Retinal pigment epithelial cell (primary cell): ENCODE measurements around the gene PRPH.

ENCODE experiments used
- DNase-seq: peaks from one replicate; pipeline ENCODE4 v3.0.0-alpha.2; 2010; ENCODE audit warnings: low read depth
- H3K4me3 ChIP-seq: 2 replicates; pipeline ENCODE4 v1.5.1; 2011; ENCODE audit warnings: mild to moderate bottlenecking, low read length, control low read depth, moderate library complexity
- CTCF ChIP-seq: conservative IDR thresholded peaks from 2 replicates; pipeline ENCODE4 v1.5.1; 2011; ENCODE audit warnings: low read depth, low read length, control low read depth, inconsistent platforms

The PRPH gene

GRCh38 chr12:49292729-49293055, 2.3 kb upstream of the PRPH start:
- H3K4me3 ChIP-seq: no peak overlapping the region
- no peak for DNase-seq
- no peak for TF ChIP-seq CTCF

- H3K4me3 ChIP-seq: no peak overlapping the region
- TF ChIP-seq CTCF: no peak
- DNase-seq: no peak
These were observed 1.6 kb upstream of the PRPH start for GRCh38 chr12:49293056-49293956.

- DNase-seq: no peak
- no peak overlapping the region for H3K4me3 ChIP-seq
- TF ChIP-seq CTCF: no peak
These were observed 702 bp upstream of the PRPH start for GRCh38 chr12:49294086-49294803.

DNA sequence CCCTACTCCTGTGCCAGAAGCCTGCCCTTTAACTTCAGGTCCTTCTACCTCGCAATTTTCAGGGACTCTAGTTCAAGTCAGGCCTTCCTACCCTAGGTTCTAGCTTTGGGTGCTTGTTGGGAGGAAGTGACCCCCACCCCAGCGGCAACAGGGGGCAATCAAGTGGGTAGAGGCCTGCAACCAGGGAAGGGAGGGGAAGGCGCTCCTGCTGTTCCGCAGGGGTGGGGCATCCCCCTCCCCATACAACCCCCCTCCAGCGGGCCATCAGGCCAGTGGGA, 204 bp upstream of the PRPH start:
- TF ChIP-seq CTCF: no peak
- DNase-seq: no peak
- no peak overlapping the region for H3K4me3 ChIP-seq

- no peak for DNase-seq
- peak; percentile 84 for TF ChIP-seq CTCF
- no peak overlapping the region for H3K4me3 ChIP-seq
These were observed 1.3 kb downstream of the PRPH start for GRCh38 chr12:49296034-49296835.

DNA sequence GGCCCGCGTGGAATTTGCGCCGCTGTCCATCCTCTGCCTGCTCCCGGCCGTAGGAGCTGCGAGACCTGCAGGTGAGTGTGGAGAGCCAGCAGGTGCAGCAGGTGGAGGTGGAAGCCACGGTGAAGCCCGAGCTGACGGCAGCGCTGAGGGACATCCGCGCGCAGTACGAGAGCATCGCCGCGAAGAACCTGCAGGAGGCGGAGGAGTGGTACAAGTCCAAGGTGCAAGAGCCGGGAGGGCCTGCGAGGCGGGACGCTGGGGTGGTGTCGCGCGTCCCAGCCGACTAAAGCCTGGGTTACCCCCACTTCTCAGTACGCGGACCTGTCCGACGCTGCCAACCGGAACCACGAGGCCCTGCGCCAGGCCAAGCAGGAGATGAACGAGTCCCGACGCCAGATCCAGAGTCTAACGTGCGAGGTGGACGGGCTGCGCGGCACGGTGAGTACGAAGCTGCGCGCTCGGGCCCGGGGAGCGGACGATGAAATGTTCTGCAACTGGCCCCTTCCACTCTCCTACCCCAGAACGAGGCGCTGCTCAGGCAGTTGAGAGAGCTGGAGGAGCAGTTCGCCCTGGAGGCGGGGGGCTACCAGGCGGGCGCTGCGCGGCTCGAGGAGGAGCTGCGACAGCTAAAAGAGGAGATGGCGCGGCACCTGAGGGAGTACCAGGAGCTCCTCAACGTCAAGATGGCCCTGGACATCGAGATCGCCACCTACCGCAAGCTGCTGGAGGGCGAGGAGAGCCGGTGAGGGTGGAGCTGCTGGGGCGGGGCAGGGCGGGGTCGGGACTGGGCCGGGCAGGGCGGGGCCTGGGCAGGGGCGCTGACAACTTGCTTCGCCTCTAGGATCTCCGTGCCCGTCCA, 2.1 kb downstream of the PRPH start:
- peak overlapping the region; percentile 16 for H3K4me3 ChIP-seq
- no peak for DNase-seq
- no peak for TF ChIP-seq CTCF
